Vagina (tissue), 2 donors: ENCODE measurements around the gene PRUNE2.

Source experiments
- CTCF ChIP-seq, 3 experiments: fragments of 450-650 bp in 2 of 3; fragments of 200-600 bp in 1 of 3; sonication (generic) in 1 of 3; IDR thresholded peaks; one replicate each; pipeline ENCODE4 v1.5.1; 2017 to 2019; ENCODE audit warnings: antibody characterized with exemption in 3 of 3, mild to moderate bottlenecking in 2 of 3, moderate library complexity in 2 of 3
- POLR2A ChIP-seq, 2 donors: fragments of 450-650 bp; IDR thresholded peaks; one replicate each; pipeline ENCODE4 v1.6.1; 2017; ENCODE audit warnings: antibody characterized with exemption in 2 of 2, mild to moderate bottlenecking in 2 of 2, moderate library complexity in 2 of 2

- TF ChIP-seq POLR2A (IDR thresholded peaks at IDR 0.05) = no peak
- TF ChIP-seq CTCF (IDR thresholded peaks at IDR 0.05) = no peak
These were observed 1.1 kb downstream of the PRUNE2 start for GRCh38 chr9:76904661-76905457.
